ENCODE results near the gene SYNDIG1.

Gene SYNDIG1

DNA sequence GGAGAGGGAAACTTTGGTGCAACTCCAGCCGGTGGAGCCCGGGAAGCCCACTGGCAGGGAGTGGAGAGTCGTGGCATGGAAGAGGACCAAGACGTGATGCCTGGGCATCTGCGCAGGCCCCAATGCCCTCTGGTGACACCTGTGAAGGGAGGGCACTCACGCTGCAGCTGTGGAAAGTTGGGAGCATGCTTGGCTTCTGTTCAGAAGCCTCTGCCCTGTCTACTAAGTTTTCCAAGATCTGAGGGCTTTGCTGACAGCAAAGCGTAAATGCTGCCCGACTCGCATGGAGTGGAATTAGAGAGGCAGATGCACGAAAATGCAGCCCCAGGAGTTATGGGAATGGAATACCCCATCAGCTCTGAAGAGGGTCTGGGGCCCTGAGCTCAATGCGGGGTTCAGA lies 75.7 kb downstream of the SYNDIG1 start:
- Mint-ChIP-seq H3K4me3 (no peak overlapping the region), H3K27ac (no peak overlapping the region), H3K36me3 (peaks cover 0 to 2% of the 10 kb centered on the region in 2 donors), H3K27me3 (peaks cover 15 to 16% of the 10 kb centered on the region in 2 donors), H3K4me1 (peaks cover 5 to 13% of the 10 kb centered on the region in 2 donors), H3K9me3 (peaks cover 0 to 3% of the 10 kb centered on the region in 2 donors)
- no peak for DNase-seq
- ATAC-seq (replicated peaks): no peak

DNA sequence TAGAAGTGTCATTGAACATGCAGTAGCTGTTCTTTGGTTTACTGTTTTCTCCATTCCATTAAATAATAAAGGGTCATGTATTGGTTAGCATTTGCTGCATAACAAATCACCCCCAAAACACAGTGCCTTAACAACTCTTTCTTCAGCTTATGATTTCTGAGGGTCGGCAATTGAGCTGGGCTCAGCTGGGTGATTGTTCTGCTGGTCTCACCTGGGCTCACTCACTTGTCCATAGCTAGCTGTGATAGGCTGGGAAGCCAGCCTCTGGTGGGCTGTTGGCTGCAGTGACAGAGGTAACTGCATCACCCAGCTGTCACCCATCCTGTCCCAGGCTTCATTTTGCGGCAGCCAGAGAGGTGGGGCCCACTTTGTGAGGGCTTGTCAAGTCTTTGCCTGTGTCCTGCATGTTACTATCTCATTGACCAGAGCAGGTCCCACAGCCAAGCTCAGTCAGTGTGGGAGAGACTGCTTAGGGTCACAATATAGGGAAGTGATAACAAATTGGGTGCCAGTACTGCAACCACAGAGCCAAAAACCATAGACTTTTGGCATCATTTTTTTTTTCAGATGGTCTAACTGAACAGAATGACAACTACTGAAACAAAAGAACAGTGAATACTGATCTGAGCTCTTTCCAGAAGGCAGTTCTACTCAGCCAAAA lies 76.9 kb downstream of the SYNDIG1 start:
- DNase-seq (no peak), ATAC-seq (replicated peaks) (peak; percentile 54 to 63)
- Mint-ChIP-seq H3K27me3 (peaks cover 15 to 16% of the 10 kb centered on the region in 2 donors), H3K9me3 (peaks cover 0 to 2% of the 10 kb centered on the region in 2 donors), H3K36me3 (peaks cover 0 to 2% of the 10 kb centered on the region in 2 donors), H3K4me1 (peaks cover 3 to 6% of the 10 kb centered on the region in 2 donors), H3K27ac (no peak overlapping the region), H3K4me3 (no peak overlapping the region)

DNA sequence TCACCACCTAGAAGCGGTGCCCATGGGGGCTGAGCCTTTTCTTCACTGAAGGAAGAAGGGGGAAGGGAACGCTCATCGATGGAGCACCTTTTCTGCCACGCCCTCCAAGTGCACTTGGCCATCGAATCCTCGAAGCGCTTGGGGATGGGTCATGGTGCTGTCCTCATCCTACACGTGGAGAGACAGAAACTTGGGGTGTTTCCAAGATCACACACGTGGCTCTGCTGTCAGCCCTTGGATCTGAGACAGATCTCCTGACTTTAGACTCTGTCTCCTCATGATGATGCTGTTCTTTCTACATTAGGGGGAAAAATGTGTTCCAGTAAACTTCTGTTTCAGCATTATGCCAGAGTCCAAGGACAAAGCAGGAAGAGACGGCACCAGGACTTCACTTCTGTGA lies 78.5 kb downstream of the SYNDIG1 start:
- DNase-seq: no peak
- ATAC-seq (replicated peaks): no peak
- peaks cover 0 to 2% of the 10 kb centered on the region in 2 donors for H3K9me3 Mint-ChIP-seq
- no peak overlapping the region for H3K4me3 Mint-ChIP-seq
- H3K27me3 Mint-ChIP-seq: peaks cover 15 to 16% of the 10 kb centered on the region in 2 donors
- no peak overlapping the region for H3K27ac Mint-ChIP-seq
- H3K4me1 Mint-ChIP-seq: no peaks in the 10 kb centered on the region
- peaks cover 0 to 2% of the 10 kb centered on the region in 2 donors for H3K36me3 Mint-ChIP-seq

DNA sequence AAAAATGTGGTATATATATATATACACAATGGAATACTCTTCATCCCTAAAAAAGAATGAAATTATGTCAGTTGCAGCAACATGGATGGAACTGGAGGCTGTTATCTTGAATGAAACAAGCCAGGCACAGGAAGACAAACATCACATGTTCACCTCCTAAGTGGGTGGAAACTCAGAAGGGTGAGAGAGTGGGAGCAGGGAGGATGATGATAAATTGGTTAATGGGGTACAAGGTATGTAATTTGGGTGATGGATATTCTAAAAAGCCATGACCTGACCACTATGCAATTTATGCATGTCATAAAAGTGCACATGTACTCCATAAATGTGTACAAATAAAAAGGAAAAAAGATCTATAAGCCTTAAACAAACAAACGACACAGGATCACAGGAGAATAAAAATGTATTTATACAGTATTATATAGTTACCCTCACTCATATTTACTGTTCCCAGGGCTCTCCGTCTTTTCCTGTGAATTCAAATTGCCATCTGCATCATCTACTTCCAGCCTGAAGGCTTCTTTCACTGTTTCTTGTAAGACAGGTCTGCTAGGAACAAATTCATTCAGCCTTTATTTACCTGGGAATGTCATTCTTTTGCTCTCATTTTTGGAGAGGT lies 89.8 kb downstream of the SYNDIG1 start:
- Mint-ChIP-seq H3K27ac (no peak overlapping the region), H3K27me3 (peaks cover 7% of the 10 kb centered on the region in 2 donors), H3K36me3 (no peaks in the 10 kb centered on the region), H3K4me3 (no peak overlapping the region), H3K4me1 (no peaks in the 10 kb centered on the region), H3K9me3 (peaks cover 3 to 10% of the 10 kb centered on the region in 2 donors)
- no peak for ATAC-seq (replicated peaks)
- DNase-seq: no peak

DNA sequence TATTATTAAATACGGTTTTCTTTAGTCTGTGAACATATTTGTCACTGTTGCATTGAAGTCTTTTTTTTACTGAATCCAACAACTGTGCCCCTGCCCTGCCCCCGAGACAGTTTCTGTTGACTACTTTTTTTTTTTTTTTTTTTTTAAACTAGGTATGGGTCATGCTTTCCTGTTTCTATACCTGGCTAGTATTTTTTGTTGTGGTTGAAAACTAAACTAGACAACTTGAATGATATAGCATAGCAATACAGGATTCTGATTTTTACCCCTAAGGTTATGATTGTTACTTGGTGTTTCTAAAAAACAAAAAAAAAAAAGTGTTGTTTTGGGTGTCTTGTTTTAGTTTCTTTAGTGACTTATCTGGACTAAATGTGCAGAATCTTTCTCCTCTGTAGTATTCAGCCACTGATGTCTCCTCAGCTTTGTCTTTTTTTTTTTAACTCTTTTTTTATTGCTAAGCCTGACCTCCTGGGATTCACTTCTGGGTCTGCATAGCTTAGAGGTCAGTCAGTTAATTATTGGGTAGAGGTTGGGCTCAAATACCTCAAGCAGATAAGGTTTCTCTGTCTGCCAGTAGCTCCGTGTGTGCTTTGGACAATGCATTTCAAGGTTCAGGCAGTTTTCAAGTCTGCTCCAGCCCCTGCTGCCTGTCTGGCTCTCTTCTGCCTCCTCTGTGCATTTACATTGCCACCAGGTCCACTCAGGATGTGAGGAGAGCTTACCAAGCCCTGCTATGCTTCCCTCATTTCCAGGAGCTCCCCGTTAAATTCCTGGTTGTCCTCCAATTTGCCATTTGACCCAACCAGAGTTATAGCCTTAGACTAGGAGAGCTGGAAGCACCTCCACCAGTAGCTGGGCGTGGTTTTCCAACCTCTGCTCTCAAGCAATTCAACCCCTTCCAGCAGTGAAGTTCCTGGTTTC lies 91.4 kb downstream of the SYNDIG1 start:
- Mint-ChIP-seq H3K27me3 (peaks cover 13 to 17% of the 10 kb centered on the region in 2 donors), H3K4me1 (no peaks in the 10 kb centered on the region), H3K4me3 (no peak overlapping the region), H3K27ac (no peak overlapping the region), H3K9me3 (peaks cover 3 to 10% of the 10 kb centered on the region in 2 donors), H3K36me3 (no peaks in the 10 kb centered on the region)
- no peak for ATAC-seq (replicated peaks)
- DNase-seq: no peak

DNA sequence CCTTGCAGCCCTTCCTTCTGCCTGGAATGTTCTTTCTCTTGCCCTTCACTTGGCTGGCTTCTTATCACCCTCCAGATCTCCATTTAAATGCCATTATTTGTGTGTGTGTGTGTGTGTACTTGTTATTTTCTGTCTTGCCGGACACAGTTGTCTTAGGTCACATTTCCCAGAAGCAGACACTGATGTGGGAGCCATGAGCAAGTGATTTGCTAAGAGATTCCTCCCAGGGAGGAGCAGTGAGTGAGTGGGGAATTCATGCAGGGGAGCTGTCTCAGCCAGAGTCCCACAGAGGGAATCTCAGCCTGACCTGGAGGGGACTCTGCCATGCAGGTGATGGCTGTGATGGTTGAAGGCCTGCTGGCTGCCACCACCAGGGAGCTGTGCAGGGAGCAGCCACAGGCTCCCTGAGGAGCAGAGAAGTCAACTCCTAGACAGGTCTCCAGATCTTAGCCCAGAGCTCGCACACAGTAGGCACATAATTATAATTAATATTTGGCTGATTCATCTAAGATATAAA lies 96.5 kb downstream of the SYNDIG1 start:
- Mint-ChIP-seq H3K4me3 (no peak overlapping the region), H3K4me1 (peaks cover 0 to 2% of the 10 kb centered on the region in 2 donors), H3K9me3 (peaks cover 3 to 7% of the 10 kb centered on the region in 2 donors), H3K27me3 (peaks cover 16 to 23% of the 10 kb centered on the region in 2 donors), H3K27ac (no peak overlapping the region), H3K36me3 (no peaks in the 10 kb centered on the region)
- no peak for DNase-seq
- ATAC-seq (replicated peaks): no peak

DNA sequence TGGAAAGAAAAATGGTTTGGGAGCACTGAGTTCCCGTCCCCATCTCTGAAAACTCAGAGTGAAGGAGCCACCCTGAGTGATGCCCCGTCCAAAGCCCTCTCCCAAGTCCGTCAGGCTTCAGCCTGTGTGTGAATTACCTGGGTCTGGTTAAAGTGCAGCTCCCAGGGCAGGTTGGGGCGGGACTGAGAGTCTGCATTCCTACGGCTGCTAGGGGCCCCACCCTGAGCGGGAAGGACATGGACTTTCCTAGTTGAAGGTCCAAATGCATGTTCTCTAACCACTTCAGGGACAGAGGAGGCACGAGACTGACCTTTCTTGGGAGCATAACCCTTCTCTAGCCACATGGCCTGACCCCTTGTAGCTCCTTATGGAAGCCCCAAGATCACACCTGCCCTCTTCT lies 97.2 kb downstream of the SYNDIG1 start:
- peaks cover 11 to 18% of the 10 kb centered on the region in 2 donors for H3K27me3 Mint-ChIP-seq
- H3K36me3 Mint-ChIP-seq: no peaks in the 10 kb centered on the region
- no peak overlapping the region for H3K27ac Mint-ChIP-seq
- DNase-seq: no peak
- H3K4me3 Mint-ChIP-seq: no peak overlapping the region
- H3K9me3 Mint-ChIP-seq: peaks cover 3 to 7% of the 10 kb centered on the region in 2 donors
- H3K4me1 Mint-ChIP-seq: peaks cover 0 to 8% of the 10 kb centered on the region in 2 donors
- no peak for ATAC-seq (replicated peaks)

DNA sequence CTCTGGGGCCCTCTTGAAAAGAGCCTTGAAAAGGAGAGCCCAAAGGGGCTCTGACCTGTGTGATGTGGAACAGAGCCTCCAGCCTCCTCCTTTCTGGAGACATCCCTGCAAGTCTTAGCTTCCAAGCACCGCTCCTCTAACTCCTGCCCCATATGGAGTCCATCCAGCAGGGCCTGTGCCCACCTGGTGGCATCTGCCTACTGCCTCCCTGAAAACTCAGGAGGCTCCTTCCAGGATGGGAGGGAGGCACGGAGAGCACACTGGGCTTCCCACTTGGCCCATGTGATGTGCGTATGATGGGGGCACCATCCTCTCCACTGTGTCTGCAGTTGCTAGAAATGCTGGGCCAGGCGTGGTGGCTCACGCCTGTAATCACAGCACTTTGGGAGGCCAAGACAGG lies 98.1 kb downstream of the SYNDIG1 start:
- Mint-ChIP-seq H3K27me3 (peaks cover 11 to 18% of the 10 kb centered on the region in 2 donors), H3K36me3 (no peaks in the 10 kb centered on the region), H3K4me1 (peaks cover under 1 to 16% of the 10 kb centered on the region in 2 donors), H3K27ac (no peak overlapping the region), H3K4me3 (no peak overlapping the region), H3K9me3 (peaks cover 3 to 7% of the 10 kb centered on the region in 2 donors)
- DNase-seq (no peak), ATAC-seq (replicated peaks) (no peak)

DNA sequence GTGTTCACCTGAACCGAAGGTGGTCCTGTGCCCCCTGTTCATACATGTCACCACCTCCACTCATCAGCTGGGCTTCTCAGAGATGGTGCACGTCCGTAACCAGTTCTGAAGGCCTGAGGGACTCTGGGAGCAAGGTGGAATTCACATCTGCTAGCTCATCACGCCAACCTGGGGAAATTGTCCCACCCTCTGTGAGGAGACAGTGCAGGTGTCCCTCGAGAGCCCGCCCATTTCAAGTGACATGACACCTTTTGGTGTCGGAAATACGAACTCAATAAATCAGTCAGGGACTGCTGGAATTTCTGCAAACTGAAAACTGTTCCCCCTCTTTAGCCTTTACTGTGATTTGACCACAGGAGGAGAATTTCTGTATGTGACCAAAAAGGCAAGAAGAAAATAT lies 99.4 kb downstream of the SYNDIG1 start:
- ATAC-seq (replicated peaks): no peak
- H3K4me3 Mint-ChIP-seq: no peak overlapping the region
- no peaks in the 10 kb centered on the region for H3K36me3 Mint-ChIP-seq
- peaks cover 6 to 22% of the 10 kb centered on the region in 2 donors for H3K4me1 Mint-ChIP-seq
- H3K27ac Mint-ChIP-seq: no peak overlapping the region
- DNase-seq: no peak
- H3K27me3 Mint-ChIP-seq: peaks cover 11 to 18% of the 10 kb centered on the region in 2 donors
- no peaks in the 10 kb centered on the region for H3K9me3 Mint-ChIP-seq

DNA sequence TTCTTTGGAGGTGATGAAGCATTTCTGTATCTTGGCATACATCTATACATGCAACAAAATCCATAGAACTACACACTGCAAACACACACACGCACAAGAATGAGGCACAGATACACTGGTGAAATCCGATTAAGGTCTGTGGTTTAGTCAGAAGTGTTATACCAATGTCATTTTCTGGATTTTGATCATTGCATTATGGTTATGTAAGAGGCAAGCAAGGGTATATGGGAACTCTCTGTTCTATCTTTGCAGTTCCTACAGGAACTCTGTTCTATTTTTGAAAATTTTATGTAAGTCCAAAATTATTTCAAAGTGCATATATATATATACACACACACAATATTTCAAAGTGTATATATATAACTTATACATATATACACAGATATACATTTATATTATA lies 101.7 kb downstream of the SYNDIG1 start:
- DNase-seq: no peak
- Mint-ChIP-seq H3K27ac (no peak overlapping the region), H3K27me3 (peaks cover 3 to 9% of the 10 kb centered on the region in 2 donors), H3K36me3 (no peaks in the 10 kb centered on the region), H3K9me3 (no peaks in the 10 kb centered on the region), H3K4me3 (no peak overlapping the region), H3K4me1 (peaks cover 6 to 22% of the 10 kb centered on the region in 2 donors)
- ATAC-seq (replicated peaks): no peak

DNA sequence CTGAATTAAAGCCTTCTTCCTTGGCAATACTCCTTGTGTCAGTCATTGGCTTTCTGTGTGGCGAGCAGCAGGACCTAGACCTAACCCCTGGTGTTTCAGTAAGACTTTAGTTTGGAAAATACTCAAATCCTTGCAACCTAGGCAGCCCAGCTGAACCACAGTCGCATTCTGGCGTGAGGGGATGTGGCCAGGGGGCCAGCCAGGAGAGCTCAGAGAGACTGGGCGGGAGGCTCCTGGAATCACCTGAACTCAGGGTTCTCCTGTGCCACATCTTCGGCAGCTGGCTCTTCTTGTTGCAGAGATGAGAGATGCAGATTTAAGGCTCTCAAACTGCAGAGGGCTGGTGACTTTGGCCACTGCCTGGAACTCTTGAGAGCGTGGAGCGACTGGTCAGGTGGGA lies 102.7 kb downstream of the SYNDIG1 start:
- no peak for ATAC-seq (replicated peaks)
- H3K27me3 Mint-ChIP-seq: peaks cover 3 to 18% of the 10 kb centered on the region in 2 donors
- H3K9me3 Mint-ChIP-seq: no peaks in the 10 kb centered on the region
- no peak overlapping the region for H3K4me3 Mint-ChIP-seq
- H3K36me3 Mint-ChIP-seq: no peaks in the 10 kb centered on the region
- H3K4me1 Mint-ChIP-seq: peaks cover 6 to 22% of the 10 kb centered on the region in 2 donors
- DNase-seq: no peak
- no peak overlapping the region for H3K27ac Mint-ChIP-seq

DNA sequence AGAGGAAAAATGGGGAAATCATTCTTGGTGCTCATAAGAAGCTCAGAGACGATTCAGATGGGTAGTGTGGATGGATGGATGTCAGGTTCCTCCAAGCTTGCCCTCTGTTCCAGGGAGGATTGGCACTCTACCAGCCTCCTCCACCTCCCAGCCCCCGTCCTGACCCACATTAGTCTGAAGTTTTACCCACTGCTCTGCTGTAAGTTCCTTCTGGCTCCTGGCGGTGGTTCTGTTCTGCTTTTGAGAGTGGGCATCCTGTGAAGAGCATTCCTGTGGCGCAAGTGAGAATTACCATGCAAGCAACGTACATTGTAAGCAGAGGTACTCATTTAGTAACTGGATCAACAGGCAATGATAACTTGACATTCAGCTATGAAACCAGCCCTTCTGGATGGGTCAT lies 103.4 kb downstream of the SYNDIG1 start:
- Mint-ChIP-seq H3K4me1 (peaks cover 6 to 22% of the 10 kb centered on the region in 2 donors), H3K27me3 (peaks cover 8 to 18% of the 10 kb centered on the region in 2 donors), H3K36me3 (no peaks in the 10 kb centered on the region), H3K9me3 (no peaks in the 10 kb centered on the region), H3K4me3 (no peak overlapping the region), H3K27ac (no peak overlapping the region)
- ATAC-seq (replicated peaks) (no peak), DNase-seq (no peak)

DNA sequence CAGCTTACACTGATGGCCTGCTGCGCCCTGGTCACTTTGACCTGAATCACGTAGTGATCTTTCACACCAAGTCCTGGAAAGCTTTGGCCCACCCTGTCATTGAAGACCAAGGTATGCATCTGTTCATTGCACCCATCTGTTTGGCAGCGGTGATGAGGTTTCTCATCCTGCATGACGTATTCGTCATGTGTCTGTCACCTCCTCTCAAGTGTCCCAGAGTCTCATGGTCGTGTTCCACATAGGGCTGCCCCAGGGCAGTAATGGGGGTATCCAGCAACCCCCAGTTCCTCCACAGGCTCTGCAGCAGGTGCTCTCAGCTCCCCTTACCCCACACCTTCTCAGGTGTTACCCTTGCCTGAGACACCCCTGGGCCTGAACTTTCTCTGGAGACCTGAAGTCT lies 104.1 kb downstream of the SYNDIG1 start:
- H3K4me1 Mint-ChIP-seq: peaks cover 6 to 22% of the 10 kb centered on the region in 2 donors
- no peak for ATAC-seq (replicated peaks)
- H3K36me3 Mint-ChIP-seq: no peaks in the 10 kb centered on the region
- H3K27me3 Mint-ChIP-seq: peaks cover 6 to 18% of the 10 kb centered on the region in 2 donors
- no peaks in the 10 kb centered on the region for H3K9me3 Mint-ChIP-seq
- DNase-seq: no peak
- H3K4me3 Mint-ChIP-seq: no peak overlapping the region
- no peak overlapping the region for H3K27ac Mint-ChIP-seq

DNA sequence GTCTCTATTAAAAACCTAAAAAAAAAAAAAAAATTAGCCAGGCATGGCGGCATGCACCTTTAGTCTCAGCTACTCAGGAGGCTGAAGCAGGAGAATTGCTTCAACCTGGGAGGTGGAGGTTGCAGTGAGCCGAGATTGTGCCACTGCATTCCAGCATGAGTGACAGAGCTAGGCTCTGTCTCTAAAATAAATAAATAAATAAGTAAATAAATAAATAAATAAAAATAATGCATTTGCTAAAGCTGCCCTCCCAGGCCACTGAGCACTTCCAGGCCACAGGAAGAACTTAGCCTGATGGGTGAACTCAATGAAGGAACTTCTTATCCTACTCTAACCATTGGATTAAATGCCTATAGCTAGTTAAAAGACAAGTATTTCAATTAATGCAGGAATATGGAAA lies 104.9 kb downstream of the SYNDIG1 start:
- H3K27me3 Mint-ChIP-seq: peaks cover 6 to 18% of the 10 kb centered on the region in 2 donors
- H3K4me1 Mint-ChIP-seq: peaks cover 6 to 22% of the 10 kb centered on the region in 2 donors
- no peak overlapping the region for H3K27ac Mint-ChIP-seq
- ATAC-seq (replicated peaks) (no peak), DNase-seq (no peak)
- no peaks in the 10 kb centered on the region for H3K36me3 Mint-ChIP-seq
- H3K9me3 Mint-ChIP-seq: no peaks in the 10 kb centered on the region
- no peak overlapping the region for H3K4me3 Mint-ChIP-seq
